KBM-7 (cell line): ENCODE measurements around the gene PPP1R8.
A peak's percentile ranks its signal among the peaks of the same experiment; 100 is the strongest.
"Not testable (repeated sequence)": the region's sequence is repeated elsewhere in the genome, so short reads cannot be mapped to it uniquely, and the experiment has no call there.

ENCODE experiments used
- DNase-seq: peaks from one replicate; pipeline ENCODE4 v3.0.0-alpha.2; 2015
- in situ Hi-C: fragments of 300-500 bp; cut with MboI; formaldehyde crosslinking; loops from 2 replicates; pipeline ENCODE4 v1.14.3; 2020; ENCODE audit warnings: low sequenced_read_pairs, low pct_unique_long_range_greater_than_20kb, mixed read lengths

The PPP1R8 gene

GRCh38 chr1:27830621-27831440 is at the start of gene PPP1R8:
TSS of gene PPP1R8 (plus strand) at chr1:27830782. CDS start at chr1:27830836, 54 bp downstream.
- in situ Hi-C loops: no loop called here
- DNase-seq: peak; percentile 96

- in situ Hi-C loops: no loop called here
- no peak for DNase-seq
Observed at GRCh38 chr1:27782950-27783349, 47.6 kb upstream of the PPP1R8 start.

GRCh38 chr1:27784700-27785099 is 45.9 kb upstream of the PPP1R8 start:
- DNase-seq: no peak
- in situ Hi-C loops: no loop called here

GRCh38 chr1:27785781-27786455 is 44.7 kb upstream of the PPP1R8 start:
- no peak for DNase-seq

GRCh38 chr1:27787895-27788294 is 42.7 kb upstream of the PPP1R8 start:
- in situ Hi-C loops: no loop called here
- DNase-seq: no peak

More at GRCh38 chr1:27785781-27786455, 44.7 kb upstream of the PPP1R8 start:
- in situ Hi-C loops: no loop called here

GRCh38 chr1:27789540-27790041 is 41.0 kb upstream of the PPP1R8 start:
- peak; percentile 93 for DNase-seq
- in situ Hi-C loops: no loop called here

GRCh38 chr1:27790270-27790669 is 40.3 kb upstream of the PPP1R8 start:
- in situ Hi-C loops, DNase-seq: not testable (repeated sequence)

GRCh38 chr1:27795601-27796000 is 35.0 kb upstream of the PPP1R8 start:
- in situ Hi-C loops: no loop called here
- no peak for DNase-seq

- no peak for DNase-seq
- in situ Hi-C loops: no loop called here
Observed at GRCh38 chr1:27804791-27805190, 25.8 kb upstream of the PPP1R8 start.

- in situ Hi-C loops: no loop called here
Observed at GRCh38 chr1:27806758-27807157, 23.8 kb upstream of the PPP1R8 start.

GRCh38 chr1:27807385-27807784 is 23.2 kb upstream of the PPP1R8 start:
- in situ Hi-C loops: no loop called here
- no peak for DNase-seq

More at GRCh38 chr1:27806758-27807157, 23.8 kb upstream of the PPP1R8 start:
- DNase-seq: no peak

GRCh38 chr1:27808131-27808530 is 22.5 kb upstream of the PPP1R8 start:
- DNase-seq, in situ Hi-C loops: not testable (repeated sequence)

GRCh38 chr1:27809883-27810282 is 20.7 kb upstream of the PPP1R8 start:
- in situ Hi-C loops: no loop called here

GRCh38 chr1:27811741-27812500 is 18.7 kb upstream of the PPP1R8 start:
- no peak for DNase-seq
- in situ Hi-C loops: no loop called here

More at GRCh38 chr1:27809883-27810282, 20.7 kb upstream of the PPP1R8 start:
- no peak for DNase-seq

GRCh38 chr1:27816921-27817630 is 13.5 kb upstream of the PPP1R8 start:
- in situ Hi-C loops: no loop called here
- no peak for DNase-seq

GRCh38 chr1:27821761-27822315 is 8.7 kb upstream of the PPP1R8 start:
- no peak for DNase-seq
- in situ Hi-C loops: no loop called here

GRCh38 chr1:27823784-27824183 is 6.8 kb upstream of the PPP1R8 start:
- no peak for DNase-seq
- in situ Hi-C loops: no loop called here

- in situ Hi-C loops: no loop called here
- no peak for DNase-seq
Observed at GRCh38 chr1:27824411-27824810, 6.2 kb upstream of the PPP1R8 start.
